GM21825 (cell line): ENCODE measurements around the gene LIN9.
"Not testable (repeated sequence)": the region's sequence is repeated elsewhere in the genome, so short reads cannot be mapped to it uniquely, and the experiment has no call there.

Experiments
- ATAC-seq: cut with Tn5 transposase; IDR thresholded peaks from one replicate; pipeline ENCODE4 v1.9.1; 2021; ENCODE audit warnings: mild to moderate bottlenecking, moderate library complexity; ENCODE audit not compliant: unreplicated experiment

The LIN9 gene

GRCh38 chr1:226308723-226309397 lies at the start of gene LIN9:
Gene LIN9, minus strand, starts transcription at chr1:226309164. Its CDS starts 25 bp downstream, at chr1:226309139.
- peak; percentile 63 for ATAC-seq

- ATAC-seq = no peak
These were observed 48.5 kb upstream of the LIN9 start for GRCh38 chr1:226357416-226357815.

- peak; percentile 41 for ATAC-seq
These were observed 46.9 kb upstream of the LIN9 start for GRCh38 chr1:226355669-226356551.

- no peak for ATAC-seq
These were observed 46.1 kb upstream of the LIN9 start for GRCh38 chr1:226355016-226355415.

GRCh38 chr1:226353698-226354525 lies 44.9 kb upstream of the LIN9 start:
- ATAC-seq = no peak

- ATAC-seq = no peak
These were observed 42.7 kb upstream of the LIN9 start for GRCh38 chr1:226351709-226352108.

- ATAC-seq = no peak
These were observed 41.5 kb upstream of the LIN9 start for GRCh38 chr1:226350519-226350865.

- peak; percentile 46 for ATAC-seq
These were observed 41.0 kb upstream of the LIN9 start for GRCh38 chr1:226349801-226350518.

GRCh38 chr1:226349081-226349480 lies 40.1 kb upstream of the LIN9 start:
- no peak for ATAC-seq

- ATAC-seq = no peak
These were observed 35.7 kb upstream of the LIN9 start for GRCh38 chr1:226344441-226345259.

- no peak for ATAC-seq
These were observed 33.7 kb upstream of the LIN9 start for GRCh38 chr1:226342656-226343055.

- not testable (repeated sequence) for ATAC-seq
These were observed 31.1 kb upstream of the LIN9 start for GRCh38 chr1:226340111-226340510.

- ATAC-seq = no peak
These were observed 28.4 kb upstream of the LIN9 start for GRCh38 chr1:226337276-226337875.

GRCh38 chr1:226335661-226336060 lies 26.7 kb upstream of the LIN9 start:
- no peak for ATAC-seq

- ATAC-seq = no peak
These were observed 24.0 kb upstream of the LIN9 start for GRCh38 chr1:226332947-226333346.

GRCh38 chr1:226329237-226329636 lies 20.3 kb upstream of the LIN9 start:
- no peak for ATAC-seq

- no peak for ATAC-seq
These were observed 18.8 kb upstream of the LIN9 start for GRCh38 chr1:226327761-226328162.

GRCh38 chr1:226325178-226325577 lies 16.2 kb upstream of the LIN9 start:
- ATAC-seq = no peak

- ATAC-seq = no peak
These were observed 15.5 kb upstream of the LIN9 start for GRCh38 chr1:226324479-226324878.
